ENCODE measurements around the gene PKD1L1.

GRCh38 chr7:47979832-47980181 lies 31.5 kb upstream of the PKD1L1 start:
- TF ChIP-seq GATA2 (CRISPR knock-in tag; IDR thresholded peaks at IDR 0.05) (no peak), MAX (IDR thresholded peaks at IDR 0.05; ENCODE audit: low read depth) (no peak), YY1 (IDR thresholded peaks at IDR 0.05; ENCODE audit: low read depth) (no peak), TAF1 (IDR thresholded peaks at IDR 0.05; ENCODE audit: borderline replicate concordance, low read depth, low read length) (no peak), EP300 (IDR thresholded peaks at IDR 0.05; ENCODE audit: borderline replicate concordance in 1 of 2, low read depth in 1 of 2, low read length in 1 of 2) (no peak), CTCF (IDR thresholded peaks at IDR 0.05) (no peak), MEF2A (IDR thresholded peaks at IDR 0.05; ENCODE audit: borderline replicate concordance, low read depth) (no peak), RAD21 (IDR thresholded peaks at IDR 0.05; ENCODE audit: low read length) (no peak), EZH2phosphoT487 (IDR thresholded peaks at IDR 0.05; ENCODE audit: borderline replicate concordance, low read depth) (no peak)

Measured in SK-N-SH (cell line).